ENCODE measurements around the gene EPHB4.
"Not testable (repeated sequence)": the region's sequence is repeated elsewhere in the genome, so short reads cannot be mapped to it uniquely, and the experiment has no call there.

The EPHB4 gene

GRCh38 chr7:100819586-100819985 lies 7.7 kb downstream of the EPHB4 start:
- no peak for DNase-seq

DNA sequence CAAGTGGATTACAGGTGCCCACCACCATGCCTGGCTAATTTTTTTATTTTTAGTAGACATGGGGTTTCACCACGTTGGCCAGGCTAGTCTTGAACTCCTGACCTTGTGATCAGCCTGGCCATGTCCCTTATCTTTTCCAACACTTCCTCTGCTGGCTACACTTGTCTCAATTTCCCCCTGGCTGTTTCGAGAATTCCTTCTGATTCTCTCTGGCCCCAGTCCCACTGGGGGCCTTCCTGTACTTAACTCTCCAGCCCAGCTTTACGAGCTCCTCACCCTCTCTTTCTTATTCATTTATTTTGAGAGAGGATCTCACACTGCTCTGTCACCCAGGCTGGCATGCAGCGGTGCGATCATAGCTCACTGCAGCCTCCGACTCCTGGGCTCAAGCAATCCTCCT lies 8.5 kb downstream of the EPHB4 start:
- no peak for DNase-seq

DNA sequence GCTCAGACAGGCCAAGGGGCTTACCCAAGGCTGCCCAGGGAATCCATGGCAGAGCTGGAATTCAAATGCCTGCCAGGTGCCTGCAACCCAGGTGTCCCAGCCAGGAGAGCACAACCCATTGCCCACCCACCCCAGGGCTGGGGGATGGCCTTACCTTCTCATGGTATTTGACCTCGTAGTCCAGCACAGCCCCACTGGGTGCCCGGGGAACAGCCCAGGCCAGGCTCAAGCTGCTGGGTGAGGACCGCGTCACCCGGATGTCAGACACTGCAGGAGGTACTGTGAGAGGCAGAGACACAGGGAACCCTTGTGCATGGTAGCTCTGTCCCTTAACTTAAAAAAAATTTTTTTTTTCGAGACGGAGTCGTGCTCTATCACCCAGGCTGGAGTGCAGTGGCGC lies 9.0 kb downstream of the EPHB4 start:
- no peak for DNase-seq

DNA sequence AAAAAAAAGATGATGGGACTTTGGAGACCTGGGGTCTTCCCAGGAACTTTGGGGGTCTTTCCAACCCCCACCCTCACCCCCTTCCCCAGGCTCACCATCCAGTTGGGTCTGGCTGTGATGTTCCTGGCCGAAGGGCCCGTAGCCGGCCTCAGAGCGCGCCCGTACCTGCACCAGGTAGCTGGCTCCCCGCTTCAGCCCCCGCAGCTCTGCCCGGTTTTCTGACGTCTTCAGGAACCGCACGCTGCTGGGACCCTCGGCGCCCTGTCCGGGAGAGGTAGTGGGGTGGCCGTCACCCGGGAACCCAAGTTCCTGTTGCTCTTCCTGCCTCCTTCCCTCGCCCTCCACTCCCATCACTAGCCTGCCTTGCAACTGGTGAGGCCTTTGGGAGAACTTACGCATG lies 10.2 kb downstream of the EPHB4 start:
- no peak for DNase-seq

- not testable (repeated sequence) for DNase-seq
Measured at GRCh38 chr7:100816515-100816914, 10.8 kb downstream of the EPHB4 start.

DNA sequence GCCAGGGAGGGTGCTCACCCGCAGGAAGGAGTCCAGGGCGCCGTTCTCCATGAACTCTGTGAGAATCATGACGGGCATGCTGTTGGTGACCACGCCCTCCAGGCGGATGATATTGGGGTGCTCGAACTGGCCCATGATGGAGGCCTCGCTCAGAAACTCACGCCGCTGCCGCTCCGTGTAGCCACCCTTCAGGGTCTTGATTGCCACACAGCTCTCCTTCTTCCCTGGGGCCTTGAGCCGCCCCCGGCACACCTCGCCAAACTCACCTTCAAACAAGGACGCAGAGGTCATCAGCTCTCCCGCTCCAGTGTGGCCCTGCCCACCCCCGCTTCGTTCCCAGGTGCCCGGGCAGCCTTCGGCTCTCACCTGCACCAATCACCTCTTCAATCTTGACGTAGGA lies 14.6 kb downstream of the EPHB4 start:
- DNase-seq: no peak

DNA sequence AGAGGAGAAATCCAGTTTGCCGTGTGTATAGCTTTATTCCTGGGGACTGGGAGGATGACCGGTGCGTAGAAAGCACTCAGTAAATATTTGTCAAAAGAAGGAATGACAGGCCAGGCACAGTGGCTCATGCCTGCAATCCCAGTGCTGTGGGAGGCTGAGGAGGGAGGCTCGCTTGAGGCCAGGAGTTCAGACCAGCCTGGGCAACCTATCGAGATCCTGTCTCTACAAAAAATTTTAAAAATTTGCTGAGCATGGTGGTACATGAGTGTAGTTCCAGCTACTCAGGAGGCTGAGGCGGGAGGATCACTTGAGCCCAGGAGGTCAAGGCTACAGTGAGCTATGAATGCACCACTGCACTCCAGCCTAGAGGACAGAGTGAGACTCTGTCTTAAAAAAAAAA lies 15.8 kb downstream of the EPHB4 start:
- no peak for DNase-seq

DNA sequence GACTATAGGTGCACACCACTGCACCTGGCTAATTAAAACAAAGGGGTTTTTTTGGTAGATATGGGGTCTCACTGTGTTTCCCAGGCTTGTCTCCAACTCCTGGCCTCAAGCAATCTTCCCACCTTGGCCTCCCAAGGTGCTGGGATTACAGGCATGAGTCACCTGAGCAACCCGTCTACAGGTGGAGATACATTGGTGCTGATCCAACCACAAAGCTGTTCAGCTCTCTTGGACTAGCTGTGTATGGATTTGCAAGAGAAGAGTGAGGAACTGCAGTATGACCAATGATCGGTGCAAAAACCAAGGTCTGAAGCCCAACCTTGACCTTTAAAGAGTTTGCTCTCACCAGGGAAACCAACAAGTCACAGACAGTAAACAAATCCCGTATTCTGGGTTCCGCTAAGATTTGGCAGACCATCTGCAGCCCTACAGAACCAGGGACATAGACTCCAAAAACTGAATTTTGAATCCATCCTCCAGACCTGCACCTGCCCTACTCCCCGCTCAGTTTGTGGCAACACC lies 18.9 kb downstream of the EPHB4 start:
- no peak for DNase-seq

- DNase-seq: not testable (repeated sequence)
Measured at GRCh38 chr7:100806883-100807282, 20.4 kb downstream of the EPHB4 start.

DNA sequence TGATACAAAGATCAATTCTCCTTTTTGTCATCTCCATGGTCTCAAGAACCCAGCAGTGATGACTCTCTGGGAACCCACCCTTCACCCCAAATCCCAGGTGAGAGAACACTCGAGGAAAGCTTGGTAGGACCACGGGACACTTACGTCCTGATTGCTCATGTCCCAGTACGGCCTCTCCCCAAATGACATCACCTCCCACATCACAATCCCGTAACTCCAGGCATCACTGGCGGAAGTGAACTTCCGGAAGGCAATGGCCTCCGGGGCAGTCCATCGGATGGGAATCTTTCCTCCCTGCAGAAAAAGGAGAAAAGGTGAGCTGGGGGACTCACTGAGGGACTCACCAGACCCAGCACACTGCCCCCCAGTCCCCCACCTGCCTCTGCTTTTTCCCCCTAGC lies 21.0 kb downstream of the EPHB4 start:
- no peak for DNase-seq

DNA sequence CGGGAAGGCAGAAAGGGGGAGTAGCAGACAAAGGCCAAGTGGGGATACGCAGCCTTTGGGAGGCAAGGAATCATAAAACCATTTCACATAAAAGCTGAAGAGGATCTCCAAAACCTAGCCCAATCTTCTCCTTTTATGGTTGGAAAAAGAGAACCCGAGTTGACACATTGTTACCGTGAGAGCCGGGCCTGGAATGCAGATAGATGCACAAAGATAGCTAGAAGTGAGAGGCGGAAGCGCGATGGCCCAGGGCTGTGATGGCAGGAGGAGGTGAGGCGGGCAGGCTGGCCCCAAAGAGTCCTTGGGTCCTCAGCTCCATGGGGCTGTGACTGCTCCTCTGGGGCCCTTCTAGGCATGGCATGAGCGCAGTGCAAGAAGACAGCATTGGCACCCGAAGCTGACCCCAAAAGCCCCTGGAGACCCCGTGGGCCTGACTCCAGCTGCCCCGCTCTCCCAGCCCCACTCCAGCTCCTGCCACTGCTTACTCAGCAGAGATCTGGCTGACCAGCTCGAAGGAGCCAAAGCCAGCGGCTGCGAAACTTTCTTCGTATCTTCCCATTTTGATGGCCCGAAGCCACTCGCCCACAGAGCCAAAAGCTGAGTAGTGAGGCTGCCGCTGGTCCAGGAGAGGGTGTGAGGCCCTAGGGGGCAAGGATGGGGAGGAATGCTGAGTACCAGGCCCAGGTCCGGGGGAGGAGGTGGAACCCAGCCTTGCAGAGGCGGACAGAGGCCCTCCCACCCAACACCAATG lies 22.5 kb downstream of the EPHB4 start:
- no peak for DNase-seq

- DNase-seq: peak; percentile 95
Measured at GRCh38 chr7:100803398-100804161, 23.7 kb downstream of the EPHB4 start.

DNA sequence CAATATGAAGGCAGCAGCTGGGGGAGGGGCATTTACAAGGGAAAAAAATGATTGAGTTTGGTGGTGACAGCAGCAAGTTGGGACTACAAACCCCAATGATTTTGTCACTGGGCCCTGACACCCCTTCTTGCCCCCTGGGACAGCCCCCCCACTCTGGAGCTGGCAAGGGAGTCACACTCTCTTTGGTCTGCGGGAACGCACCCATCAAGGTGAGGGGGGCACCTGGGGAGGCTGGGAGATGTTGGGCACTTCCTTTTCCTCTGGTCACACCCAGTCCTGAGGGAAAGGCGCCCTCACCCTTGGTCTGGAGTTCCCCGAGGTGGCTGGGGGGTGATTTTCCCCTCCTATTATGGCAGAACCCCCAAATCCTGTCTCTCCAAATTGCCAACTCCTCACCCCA lies 24.4 kb downstream of the EPHB4 start:
- no peak for DNase-seq

DNA sequence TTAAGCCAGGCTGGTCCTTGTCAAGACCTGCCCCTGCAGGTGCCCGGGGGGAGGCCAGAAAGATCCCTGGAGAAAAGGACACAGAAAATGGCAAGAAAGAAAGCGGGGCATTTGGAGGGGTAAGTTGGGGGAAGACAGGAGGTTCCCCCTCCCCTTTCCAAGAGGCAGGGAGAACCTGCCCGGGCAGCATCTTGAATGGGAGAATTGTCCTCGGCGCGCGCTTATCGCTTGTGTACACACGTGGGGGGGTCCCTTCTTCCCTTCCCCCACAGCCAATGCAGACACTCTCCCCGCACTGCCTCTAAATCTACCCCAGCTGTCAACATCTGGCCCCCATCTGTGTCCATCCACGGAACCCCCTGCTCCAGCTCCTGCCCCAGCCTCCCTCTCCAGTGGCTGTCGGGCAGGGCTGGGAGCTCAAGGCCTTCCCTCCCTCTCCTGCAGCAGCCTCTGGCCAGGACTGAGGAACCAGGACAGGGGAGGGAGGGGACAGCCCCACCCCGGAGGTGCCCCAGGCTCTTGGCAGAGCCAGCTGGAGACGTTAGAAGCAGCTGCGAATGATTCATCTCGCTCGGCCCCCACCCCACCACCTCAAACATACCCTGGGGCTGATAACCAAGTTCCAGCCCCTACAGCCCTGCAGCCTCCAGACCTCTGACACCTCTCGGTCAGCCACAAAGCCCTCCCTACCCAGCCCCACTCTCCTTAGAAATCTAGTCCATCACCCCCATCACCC lies 25.3 kb downstream of the EPHB4 start:
- peak; percentile 58 for DNase-seq

DNA sequence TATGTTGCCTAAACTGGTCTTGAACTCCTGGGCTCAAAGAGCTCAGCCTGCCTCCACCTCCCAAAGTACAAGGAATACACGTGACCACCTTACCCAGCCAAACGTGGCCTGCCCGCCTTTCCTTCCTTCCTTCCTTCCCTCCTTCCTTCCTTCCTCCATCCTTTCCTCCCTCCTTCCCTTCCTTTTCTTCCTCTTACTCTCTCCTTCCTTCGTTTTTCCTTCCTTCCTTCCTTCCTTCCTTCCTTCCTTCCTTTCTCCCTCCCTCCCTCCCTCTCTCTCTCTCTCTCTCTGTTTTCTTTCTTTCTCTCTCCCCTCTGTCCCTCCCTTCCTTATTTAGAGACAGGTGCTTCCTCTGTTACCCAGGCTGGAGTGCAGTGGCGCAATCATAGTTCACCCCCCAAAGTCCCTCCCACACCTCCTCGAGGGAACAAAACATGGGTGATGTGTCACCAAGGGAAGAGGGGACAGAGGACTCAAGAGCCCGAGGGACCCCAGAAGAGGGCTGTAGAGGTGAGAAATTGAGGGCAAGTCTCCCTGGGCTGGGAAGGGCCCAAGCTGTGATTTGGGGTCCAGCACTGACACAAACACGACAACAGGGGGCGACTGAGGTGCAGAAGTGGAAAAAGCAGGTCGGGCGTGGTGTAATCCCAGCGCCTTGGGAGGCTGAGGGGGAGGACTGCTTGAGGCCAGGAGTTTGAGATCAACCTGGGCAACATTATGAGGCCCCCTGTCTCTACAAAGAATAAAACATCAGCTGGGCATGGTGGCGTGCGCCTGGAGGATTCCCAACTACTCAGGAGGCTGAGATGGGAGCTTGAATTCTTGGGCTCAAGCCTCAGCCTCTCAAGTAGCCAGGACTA lies 28.1 kb downstream of the EPHB4 start:
- DNase-seq: peak; percentile 38

DNA sequence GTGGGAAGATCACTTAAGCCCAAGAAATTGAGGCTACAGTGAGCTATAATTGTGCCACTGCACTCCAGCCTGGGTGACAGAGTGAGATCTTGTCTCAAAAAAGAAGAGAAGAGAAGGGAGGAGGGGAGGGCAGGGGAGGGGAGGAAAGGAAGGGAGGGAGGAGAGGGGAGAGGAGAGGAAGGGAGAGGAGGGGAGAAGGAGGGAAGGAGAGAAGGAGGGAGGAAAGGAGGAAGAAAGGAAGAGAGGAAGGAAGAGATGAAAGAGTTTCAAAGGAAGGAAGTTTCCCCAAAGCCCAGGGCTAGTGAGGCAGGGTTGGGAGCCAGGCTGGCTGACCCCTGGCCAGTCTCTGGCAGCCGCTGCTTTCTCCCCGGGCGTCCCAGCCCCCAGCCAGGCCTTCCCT lies 32.6 kb downstream of the EPHB4 start:
- no peak for DNase-seq

DNA sequence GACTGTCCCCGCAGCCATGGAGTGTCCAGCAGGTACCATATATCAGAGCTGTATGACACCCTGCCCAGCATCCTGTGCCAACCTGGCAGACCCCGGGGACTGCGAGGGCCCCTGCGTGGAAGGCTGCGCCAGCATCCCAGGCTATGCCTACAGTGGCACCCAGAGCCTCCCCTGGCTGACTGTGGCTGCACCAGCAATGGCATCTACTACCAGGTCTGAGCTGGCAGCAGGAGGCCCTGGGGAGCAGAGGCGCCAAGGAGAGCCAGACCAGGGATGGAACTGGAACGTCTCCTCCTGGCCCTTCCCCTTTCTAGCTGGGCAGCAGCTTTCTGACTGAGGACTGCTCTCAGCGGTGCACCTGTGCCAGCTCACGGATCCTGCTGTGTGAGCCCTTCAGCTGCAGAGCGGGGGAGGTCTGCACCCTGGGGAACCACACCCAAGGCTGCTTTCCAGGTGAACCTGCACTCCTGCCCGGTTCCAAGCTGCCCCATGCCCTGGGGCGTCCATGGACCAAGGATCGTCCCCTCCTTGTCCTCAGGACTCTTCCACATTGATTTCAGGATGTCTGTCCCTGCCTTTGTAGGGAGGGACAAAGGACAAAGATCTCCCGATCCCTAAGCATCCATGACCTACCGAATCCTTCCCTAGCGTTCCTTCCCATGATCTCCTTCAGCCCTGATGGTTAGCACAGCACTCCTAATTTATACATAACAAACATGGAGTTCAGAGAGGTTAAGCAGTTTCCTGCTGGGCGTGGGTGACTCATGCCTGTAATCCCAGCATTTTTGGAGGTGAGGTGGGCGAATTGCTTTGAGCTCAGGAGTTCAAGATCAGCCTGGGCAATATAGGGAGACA lies 33.3 kb downstream of the EPHB4 start:
- no peak for DNase-seq

DNA sequence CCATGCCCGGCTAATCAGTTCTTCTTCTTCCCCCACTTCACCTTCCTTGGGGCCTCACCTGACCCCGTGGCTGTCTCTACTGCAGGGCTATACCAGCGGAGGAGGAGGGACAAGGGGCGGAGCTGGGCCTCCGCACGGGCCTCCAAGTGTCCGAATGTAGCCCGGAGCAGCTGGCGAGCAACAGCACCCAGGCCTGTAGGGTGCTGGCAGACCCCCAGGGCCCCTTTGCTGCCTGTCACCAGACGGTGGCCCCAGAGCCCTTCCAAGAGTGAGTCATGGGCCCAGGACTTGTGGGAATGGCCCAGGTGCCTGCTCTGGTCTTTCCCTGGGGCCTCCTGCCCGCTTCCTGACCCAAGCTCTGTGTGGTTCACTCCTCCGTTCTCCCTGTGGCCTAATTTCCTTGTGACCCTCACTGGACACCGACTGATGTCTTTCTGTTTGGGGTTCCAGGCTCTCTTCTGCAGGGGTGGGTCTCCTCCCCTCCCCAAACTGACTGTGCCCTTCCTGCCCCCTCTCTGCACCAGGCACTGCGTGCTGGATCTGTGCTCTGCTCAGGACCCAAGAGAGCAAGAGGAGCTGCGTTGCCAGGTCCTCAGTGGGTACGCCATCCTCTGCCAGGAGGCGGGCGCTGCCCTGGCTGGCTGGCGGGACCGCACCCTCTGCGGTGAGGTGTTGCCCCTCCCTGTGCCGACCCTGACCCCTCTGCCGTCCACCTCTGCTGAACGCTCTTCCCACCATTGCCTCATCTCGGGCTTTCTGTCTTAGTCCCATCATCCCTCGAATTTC lies 35.2 kb downstream of the EPHB4 start:
- no peak for DNase-seq

DNA sequence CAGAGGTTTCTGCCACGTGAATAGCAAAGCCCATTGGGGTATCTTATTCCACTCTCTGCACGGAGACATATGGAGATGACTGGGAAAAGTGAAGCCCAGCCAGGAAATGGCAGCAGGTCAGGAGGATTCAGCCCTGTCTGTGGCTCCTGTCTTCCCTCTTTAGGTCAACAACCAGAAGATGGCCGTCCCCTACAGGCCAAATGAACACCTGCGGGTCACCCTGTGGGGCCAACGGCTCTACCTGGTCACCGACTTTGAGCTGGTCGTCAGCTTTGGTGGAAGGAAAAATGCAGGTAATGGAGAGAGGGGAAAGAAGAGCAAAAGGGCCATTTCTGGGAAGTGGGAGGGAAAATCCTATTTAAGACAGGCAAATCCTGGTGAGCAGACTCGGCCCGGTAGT lies 38.3 kb downstream of the EPHB4 start:
- peak; percentile 5 for DNase-seq

DNA sequence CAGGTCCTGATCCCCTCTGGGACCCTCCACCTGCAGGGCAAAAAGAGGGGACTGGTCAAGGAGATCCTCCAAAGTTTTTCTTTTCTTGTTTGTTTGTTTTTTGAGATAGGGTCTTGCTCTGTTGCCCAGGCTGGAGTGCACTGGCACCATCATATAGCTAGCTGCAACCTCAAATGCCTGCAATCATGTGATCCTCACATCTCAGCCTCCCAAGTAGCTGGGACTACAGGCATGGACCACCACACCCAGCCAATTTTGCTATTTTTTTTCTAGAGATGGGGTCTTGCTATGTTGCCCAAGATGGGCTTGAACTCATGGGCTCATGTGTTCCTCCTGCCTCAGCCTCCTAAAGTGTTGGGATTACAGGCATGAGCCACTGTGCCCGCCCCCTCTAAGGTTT lies 41.0 kb downstream of the EPHB4 start:
- no peak for DNase-seq

- no peak for DNase-seq
Measured at GRCh38 chr7:100785878-100786277, 41.4 kb downstream of the EPHB4 start.
